Calu3 (cell line): Measurements from ENCODE around the gene PRR20B. TPM values are rescaled to one million over a fixed set of nuclear protein-coding genes. Genes with fewer than 3 reads are reported as not detected.
"Not testable (repeated sequence)": the region's sequence is repeated elsewhere in the genome, so short reads cannot be mapped to it uniquely, and the experiment has no call there.

Experiments used
- BruUV-seq: library from RNA; stranded (reverse); fragments of 400-500 nt; replicated peaks from 2 replicates; lab custom pipeline; 2021; lab: Mats Ljungman, UMichigan
- CTCF ChIA-PET: fragments of 300-600 bp; sonication (Branson Sonifier 250); formaldehyde crosslinking; loops from one replicate; lab custom pipeline; 2022; ENCODE audit warnings: antibody characterized with exemption; lab: Charles Lee
- DNase-seq: peaks from one replicate; pipeline ENCODE4 v3.0.0; 2022
- H3K27ac Mint-ChIP-seq: one replicate; pipeline ENCODE4 v1.8.0; 2022; ENCODE audit warnings: mixed read lengths; ENCODE audit not compliant: unreplicated experiment
- H3K27me3 Mint-ChIP-seq: one replicate; pipeline ENCODE4 v1.8.0; 2022; ENCODE audit warnings: mixed read lengths; ENCODE audit not compliant: unreplicated experiment
- H3K36me3 Mint-ChIP-seq: one replicate; pipeline ENCODE4 v1.8.0; 2022; ENCODE audit warnings: mild to moderate bottlenecking, moderate library complexity, mixed read lengths; ENCODE audit not compliant: insufficient read depth, unreplicated experiment
- H3K4me1 Mint-ChIP-seq: one replicate; pipeline ENCODE4 v1.8.0; 2022; ENCODE audit warnings: mild to moderate bottlenecking, low read depth, mixed read lengths; ENCODE audit not compliant: unreplicated experiment
- H3K4me3 Mint-ChIP-seq: one replicate; pipeline ENCODE4 v1.8.0; 2022; ENCODE audit warnings: mild to moderate bottlenecking, low read depth, moderate library complexity, mixed read lengths; ENCODE audit not compliant: unreplicated experiment
- H3K9me3 Mint-ChIP-seq: one replicate; pipeline ENCODE4 v1.8.0; 2022; ENCODE audit warnings: low read depth, mixed read lengths; ENCODE audit not compliant: unreplicated experiment
- CTCF ChIP-seq: fragments of 200-600 bp; IDR thresholded peaks from one replicate; pipeline ENCODE4 v1.8.0; 2022; ENCODE audit warnings: antibody characterized with exemption; ENCODE audit not compliant: unreplicated experiment
- intact Hi-C: fragments of 100-400 bp; cut with micrococcal nuclease; formaldehyde crosslinking; loops from one replicate; pipeline ENCODE4 v1.10.0; 2022; ENCODE audit not compliant: unreplicated experiment
- total RNA-seq: library from RNA; stranded (reverse); gene quantifications from 2 replicates; pipeline ENCODE4 v1.2.3, GENCODE V29; 2022

The PRR20B gene
- total RNA-seq, 1 experiment from 2014 or later, result not detected

DNA sequence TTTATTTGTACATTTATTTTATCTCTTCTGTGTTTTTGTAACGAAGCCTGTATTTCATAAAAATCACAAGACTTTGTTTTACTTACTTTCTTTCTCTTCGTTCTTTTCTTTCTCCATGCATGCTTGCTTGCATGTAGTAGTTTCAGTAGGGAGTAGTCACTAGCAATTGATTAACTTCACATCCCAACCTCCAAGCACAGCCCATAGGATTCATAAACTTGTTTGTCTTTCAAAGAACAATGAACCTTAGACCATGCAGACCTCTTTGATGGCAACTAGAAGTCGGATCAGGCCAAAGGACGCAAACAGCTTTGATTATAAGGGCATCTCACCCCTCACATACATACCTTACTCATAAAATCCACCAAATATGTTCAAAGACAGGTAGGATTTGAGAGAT, 9.7 kb upstream of the PRR20B start:
- H3K27me3 Mint-ChIP-seq, result no peaks in the 10 kb centered on the region
- BruUV-seq, result no TSS peak
- no peaks in the 10 kb centered on the region for H3K36me3 Mint-ChIP-seq
- H3K9me3 Mint-ChIP-seq, result peaks cover 2% of the 10 kb centered on the region
- no peak overlapping the region for H3K4me3 Mint-ChIP-seq
- H3K27ac Mint-ChIP-seq, result no peak overlapping the region
- no peak for DNase-seq
- intact Hi-C loops, result no loop called here
- H3K4me1 Mint-ChIP-seq, result no peaks in the 10 kb centered on the region
- TF ChIP-seq CTCF, result no peak
- CTCF ChIA-PET, result no interaction called here

DNA sequence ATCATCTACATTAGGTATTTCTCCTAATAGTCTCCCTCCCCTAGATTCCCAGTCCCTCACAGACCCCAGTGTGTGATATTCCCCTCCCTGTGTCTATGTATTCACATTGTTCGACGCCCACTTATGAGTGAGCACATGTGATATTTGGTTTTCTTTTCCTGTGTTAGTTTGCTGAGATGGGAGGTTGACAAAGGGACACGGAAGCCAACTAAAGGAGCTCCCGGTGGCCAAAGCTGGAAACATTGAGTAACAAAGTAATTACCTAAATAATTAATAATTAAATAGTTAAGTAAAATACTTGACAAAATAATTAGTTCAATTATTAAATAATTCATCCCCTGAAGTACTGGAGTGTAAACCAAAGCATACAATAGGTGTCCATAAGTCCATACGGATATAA, 8.3 kb upstream of the PRR20B start:
- TF ChIP-seq CTCF, result no peak
- CTCF ChIA-PET, result no interaction called here
- intact Hi-C loops, result no loop called here
- BruUV-seq, result no TSS peak
- no peaks in the 10 kb centered on the region for H3K36me3 Mint-ChIP-seq
- no peak overlapping the region for H3K4me3 Mint-ChIP-seq
- H3K27me3 Mint-ChIP-seq, result no peaks in the 10 kb centered on the region
- DNase-seq, result no peak
- H3K4me1 Mint-ChIP-seq, result no peaks in the 10 kb centered on the region
- no peak overlapping the region for H3K27ac Mint-ChIP-seq
- peaks cover 2% of the 10 kb centered on the region for H3K9me3 Mint-ChIP-seq

DNA sequence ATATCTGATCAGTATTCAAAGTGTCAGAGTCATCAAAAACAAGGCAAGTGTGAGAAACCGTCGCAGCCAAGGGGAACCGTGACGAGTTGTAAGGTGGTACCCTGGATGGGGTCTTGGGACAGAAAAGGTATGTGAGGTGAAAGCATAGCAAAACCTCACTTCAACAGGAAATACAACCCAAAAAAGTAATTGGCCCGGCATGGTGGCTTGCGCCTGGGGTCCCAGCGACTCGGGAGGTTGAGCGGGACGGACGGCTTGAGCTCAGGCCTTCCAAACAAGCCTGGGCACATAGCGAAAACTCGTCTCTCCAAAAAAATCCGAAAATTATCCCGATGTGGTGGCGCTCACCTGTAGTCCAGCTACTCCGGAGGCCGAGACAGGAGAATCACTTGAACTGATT, 7.5 kb upstream of the PRR20B start:
- BruUV-seq, H3K27ac Mint-ChIP-seq, H3K9me3 Mint-ChIP-seq, H3K4me3 Mint-ChIP-seq, H3K4me1 Mint-ChIP-seq, intact Hi-C loops, DNase-seq, H3K36me3 Mint-ChIP-seq, CTCF ChIA-PET, H3K27me3 Mint-ChIP-seq: not testable (repeated sequence)

GRCh38 chr13:57140235-57140968, 6.9 kb upstream of the PRR20B start, which contains the start of gene PRR20A:
Gene PRR20A, plus strand, starts transcription at chr13:57140918. Its CDS starts 387 bp downstream, at chr13:57141305.
- CTCF ChIA-PET, H3K4me3 Mint-ChIP-seq, H3K27me3 Mint-ChIP-seq, H3K27ac Mint-ChIP-seq, intact Hi-C loops, H3K9me3 Mint-ChIP-seq, H3K4me1 Mint-ChIP-seq, DNase-seq, H3K36me3 Mint-ChIP-seq, BruUV-seq: not testable (repeated sequence)

DNA sequence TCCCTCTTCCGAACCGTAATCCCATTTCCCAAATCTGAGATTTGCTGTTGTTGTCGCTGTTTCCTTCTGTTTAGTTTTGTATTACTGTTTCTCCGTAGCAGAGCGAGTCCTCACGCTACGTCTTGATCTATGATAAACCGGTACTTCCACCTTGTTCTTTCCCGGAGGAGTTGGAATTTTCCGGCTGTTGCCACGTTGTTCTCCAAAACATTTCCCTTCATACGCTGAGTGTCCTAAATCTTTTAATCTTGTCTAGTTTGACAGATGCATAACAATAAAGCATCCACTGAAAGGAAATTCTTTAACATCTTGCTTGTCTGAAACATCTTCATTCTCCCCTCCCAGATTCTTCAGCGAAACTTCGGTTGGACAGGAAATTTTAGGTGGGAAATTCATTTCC, 818 bp downstream of the PRR20B start:
- H3K27me3 Mint-ChIP-seq, H3K36me3 Mint-ChIP-seq, BruUV-seq, intact Hi-C loops, H3K27ac Mint-ChIP-seq, H3K4me1 Mint-ChIP-seq, H3K9me3 Mint-ChIP-seq, H3K4me3 Mint-ChIP-seq, DNase-seq, CTCF ChIA-PET: not testable (repeated sequence)

DNA sequence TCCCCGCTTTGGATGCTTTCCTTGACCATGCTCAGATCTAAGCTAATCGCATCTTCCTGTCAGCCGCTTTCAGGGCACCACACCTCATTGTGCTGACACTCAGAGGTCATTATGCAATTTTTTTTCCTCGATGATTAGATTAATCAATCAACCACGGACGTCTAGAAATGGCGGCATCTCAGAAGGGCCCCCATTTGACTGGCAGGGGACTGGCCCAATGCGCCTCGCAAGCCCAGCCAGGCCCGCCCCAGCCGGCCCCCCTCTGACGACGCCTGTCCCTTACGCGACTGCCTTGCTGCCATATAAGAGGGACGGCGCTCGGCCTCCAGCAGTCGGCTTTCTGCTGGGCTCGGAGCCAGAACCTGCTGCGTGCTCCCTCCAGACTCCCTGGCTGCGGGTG, 6.5 kb downstream of the PRR20B start, which contains the start of gene PRR20C:
TSS of gene PRR20C (plus strand) at position 301 of the 400 bp plus-strand sequence. CDS start 387 bp downstream, outside the sequence.
- intact Hi-C loops, H3K27ac Mint-ChIP-seq, H3K4me3 Mint-ChIP-seq, H3K36me3 Mint-ChIP-seq, H3K9me3 Mint-ChIP-seq, H3K27me3 Mint-ChIP-seq, BruUV-seq, DNase-seq, H3K4me1 Mint-ChIP-seq, CTCF ChIA-PET: not testable (repeated sequence)

GRCh38 chr13:57160332-57160731, 13.0 kb downstream of the PRR20B start, which contains the start of gene PRR20D:
Gene PRR20D, plus strand, starts transcription at chr13:57160632. Its CDS starts 387 bp downstream, at chr13:57161019.
- CTCF ChIA-PET, H3K36me3 Mint-ChIP-seq, H3K27me3 Mint-ChIP-seq, DNase-seq, BruUV-seq, H3K9me3 Mint-ChIP-seq, H3K4me1 Mint-ChIP-seq, H3K27ac Mint-ChIP-seq, H3K4me3 Mint-ChIP-seq, intact Hi-C loops: not testable (repeated sequence)

DNA sequence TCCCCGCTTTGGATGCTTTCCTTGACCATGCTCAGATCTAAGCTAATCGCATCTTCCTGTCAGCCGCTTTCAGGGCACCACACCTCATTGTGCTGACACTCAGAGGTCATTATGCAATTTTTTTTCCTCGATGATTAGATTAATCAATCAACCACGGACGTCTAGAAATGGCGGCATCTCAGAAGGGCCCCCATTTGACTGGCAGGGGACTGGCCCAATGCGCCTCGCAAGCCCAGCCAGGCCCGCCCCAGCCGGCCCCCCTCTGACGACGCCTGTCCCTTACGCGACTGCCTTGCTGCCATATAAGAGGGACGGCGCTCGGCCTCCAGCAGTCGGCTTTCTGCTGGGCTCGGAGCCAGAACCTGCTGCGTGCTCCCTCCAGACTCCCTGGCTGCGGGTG, 19.6 kb downstream of the PRR20B start, which contains the start of gene PRR20E:
TSS of gene PRR20E (plus strand) at position 301 of the 400 bp plus-strand sequence. CDS start 387 bp downstream, outside the sequence.
- H3K9me3 Mint-ChIP-seq, DNase-seq, H3K4me1 Mint-ChIP-seq, H3K4me3 Mint-ChIP-seq, BruUV-seq, CTCF ChIA-PET, H3K27ac Mint-ChIP-seq, H3K36me3 Mint-ChIP-seq, H3K27me3 Mint-ChIP-seq, intact Hi-C loops: not testable (repeated sequence)
